Measurements from ENCODE around the gene SPATA13. TPM values are rescaled to one million over a fixed set of nuclear protein-coding genes. Genes with fewer than 3 reads are reported as not detected.

SPATA13 gene
- polyA plus RNA-seq (2011; rRNA removed) = 3.0 and 3.6 TPM in 2 replicates
- polyA minus RNA-seq (2011; rRNA and poly(A)+ RNA removed) = 7.0 and 7.9 TPM in 2 replicates

DNA sequence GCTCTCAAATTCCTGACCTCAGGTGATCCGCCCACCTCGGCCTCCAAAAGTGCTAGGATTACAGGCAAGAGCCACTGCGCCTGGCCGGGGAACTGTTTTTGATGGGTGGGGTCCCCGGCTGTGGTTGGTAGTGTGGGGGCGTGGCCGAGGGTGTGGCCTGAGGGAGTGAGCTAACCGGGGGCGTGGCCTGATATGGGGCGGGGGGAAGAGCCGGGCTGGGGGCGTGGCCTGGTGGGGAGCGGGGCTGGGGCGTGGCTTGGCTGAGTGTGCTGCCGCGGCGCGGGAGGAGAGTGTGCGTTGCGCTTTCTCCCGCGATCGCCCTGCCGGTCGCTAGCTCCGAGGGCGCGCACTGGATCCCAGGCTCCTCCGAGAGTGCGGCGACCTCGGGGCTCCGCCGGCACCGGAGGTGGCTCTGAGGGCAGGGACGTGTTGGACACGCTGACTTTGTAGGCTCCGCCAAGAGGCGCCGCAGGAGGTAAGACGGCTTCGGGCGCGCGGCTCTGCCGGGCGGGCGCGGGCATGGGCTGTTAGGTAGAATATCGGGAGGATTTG is at the start of gene SPATA13:
TSS of gene SPATA13 (plus strand) at position 263 of the 552 bp plus-strand sequence. CDS start 62,210 bp downstream, outside the sequence.
- TF ChIP-seq, protein P1, sequence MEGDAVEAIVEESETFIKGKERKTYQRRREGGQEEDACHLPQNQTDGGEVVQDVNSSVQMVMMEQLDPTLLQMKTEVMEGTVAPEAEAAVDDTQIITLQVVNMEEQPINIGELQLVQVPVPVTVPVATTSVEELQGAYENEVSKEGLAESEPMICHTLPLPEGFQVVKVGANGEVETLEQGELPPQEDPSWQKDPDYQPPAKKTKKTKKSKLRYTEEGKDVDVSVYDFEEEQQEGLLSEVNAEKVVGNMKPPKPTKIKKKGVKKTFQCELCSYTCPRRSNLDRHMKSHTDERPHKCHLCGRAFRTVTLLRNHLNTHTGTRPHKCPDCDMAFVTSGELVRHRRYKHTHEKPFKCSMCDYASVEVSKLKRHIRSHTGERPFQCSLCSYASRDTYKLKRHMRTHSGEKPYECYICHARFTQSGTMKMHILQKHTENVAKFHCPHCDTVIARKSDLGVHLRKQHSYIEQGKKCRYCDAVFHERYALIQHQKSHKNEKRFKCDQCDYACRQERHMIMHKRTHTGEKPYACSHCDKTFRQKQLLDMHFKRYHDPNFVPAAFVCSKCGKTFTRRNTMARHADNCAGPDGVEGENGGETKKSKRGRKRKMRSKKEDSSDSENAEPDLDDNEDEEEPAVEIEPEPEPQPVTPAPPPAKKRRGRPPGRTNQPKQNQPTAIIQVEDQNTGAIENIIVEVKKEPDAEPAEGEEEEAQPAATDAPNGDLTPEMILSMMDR (IDR thresholded peaks at IDR 0.05; ENCODE audit: insufficient read depth, low read depth, low read length) = no peak
- Histone ChIP-seq H3K27me3 (ENCODE audit: control insufficient read depth, insufficient read depth, low read length) (no peaks in the 10 kb centered on the region), H3K36me3 (ENCODE audit: control insufficient read depth, insufficient read depth, low read length) (no peaks in the 10 kb centered on the region; the same call in 1 of the 2 replicates), H3K4me3 (ENCODE audit: low read depth, low read length) (peak within 1 kb of the TSS; percentile 89)
- CTCF ChIA-PET = interaction anchor here (0.9 to 2.5 kb wide), 6 partner anchors 11 to 141 kb away, joined by 3 to 7 read pairs (median 4); no protein-coding TSS in a partner anchor
- DNase-seq (ENCODE audit: low read depth) = no peak
- POLR2A ChIA-PET = interaction anchor here (0.6 kb wide), 2 partner anchors 92 to 774 kb away, joined by 3 to 11 read pairs; no protein-coding TSS in a partner anchor

DNA sequence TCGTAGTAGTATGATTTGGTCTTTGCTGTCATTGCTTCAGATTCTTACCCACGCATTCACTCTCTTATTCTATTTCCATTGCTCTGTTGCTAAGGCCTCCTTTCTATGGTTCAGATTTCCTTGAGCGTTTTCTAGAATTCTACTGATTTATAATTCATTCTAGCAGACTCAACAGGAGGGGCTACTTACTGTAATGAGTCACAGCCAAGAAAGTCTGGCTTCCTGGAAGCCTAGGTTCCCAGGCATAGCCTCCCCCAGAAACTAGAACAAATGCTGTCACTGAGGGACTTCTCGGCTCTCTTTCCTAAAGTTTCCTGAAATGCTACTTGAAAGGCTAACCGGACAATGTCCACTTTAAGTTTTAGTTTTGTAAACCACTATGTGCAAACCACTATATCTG is 47.7 kb upstream of the SPATA13 start:
- ChIA-PET POLR2A (no interaction called here), CTCF (interaction anchor here (0.8 to 1.7 kb wide), 3 partner anchors 11 to 69 kb away, joined by 3 to 4 read pairs (median 3); no protein-coding TSS in a partner anchor)
- Histone ChIP-seq H3K27me3 (ENCODE audit: control insufficient read depth, insufficient read depth, low read length) (no peaks in the 10 kb centered on the region), H3K4me3 (ENCODE audit: low read depth, low read length) (no peak overlapping the region), H3K36me3 (ENCODE audit: control insufficient read depth, insufficient read depth, low read length) (no peaks in the 10 kb centered on the region)
- TF ChIP-seq, protein P1 (IDR thresholded peaks at IDR 0.05; ENCODE audit: insufficient read depth, low read depth, low read length) = no peak
- no peak for DNase-seq (ENCODE audit: low read depth)

DNA sequence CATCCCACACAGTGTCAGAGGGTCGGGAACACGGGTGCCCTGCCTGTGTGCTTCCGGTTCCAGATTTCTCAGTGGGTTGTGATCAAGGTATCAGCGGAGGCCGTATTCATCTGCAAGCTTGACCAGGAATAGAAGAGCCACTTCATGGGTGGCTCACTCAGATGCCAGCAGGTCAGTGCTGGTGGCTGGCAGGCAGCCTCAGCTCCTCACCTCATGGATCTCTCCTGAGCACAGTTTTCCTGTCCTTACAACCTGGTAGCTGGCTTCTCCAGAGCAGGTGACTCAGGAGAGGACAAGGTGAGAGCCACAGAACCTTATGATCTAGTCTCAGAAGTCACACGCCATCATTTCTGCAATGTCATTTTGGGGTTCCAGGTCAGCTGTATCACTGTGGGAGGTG is 44.8 kb upstream of the SPATA13 start:
- Histone ChIP-seq H3K27me3 (ENCODE audit: control insufficient read depth, insufficient read depth, low read length) (no peaks in the 10 kb centered on the region; the same call in 1 of the 2 replicates), H3K36me3 (ENCODE audit: control insufficient read depth, insufficient read depth, low read length) (no peaks in the 10 kb centered on the region), H3K4me3 (ENCODE audit: low read depth, low read length) (no peak overlapping the region)
- CTCF ChIA-PET = interaction anchor here (1.0 kb wide), 1 partner anchor 8 kb away, joined by 3 read pairs; no protein-coding TSS in a partner anchor
- POLR2A ChIA-PET = no interaction called here
- no peak for DNase-seq (ENCODE audit: low read depth)
- TF ChIP-seq, protein P1 (IDR thresholded peaks at IDR 0.05; ENCODE audit: insufficient read depth, low read depth, low read length) = no peak

DNA sequence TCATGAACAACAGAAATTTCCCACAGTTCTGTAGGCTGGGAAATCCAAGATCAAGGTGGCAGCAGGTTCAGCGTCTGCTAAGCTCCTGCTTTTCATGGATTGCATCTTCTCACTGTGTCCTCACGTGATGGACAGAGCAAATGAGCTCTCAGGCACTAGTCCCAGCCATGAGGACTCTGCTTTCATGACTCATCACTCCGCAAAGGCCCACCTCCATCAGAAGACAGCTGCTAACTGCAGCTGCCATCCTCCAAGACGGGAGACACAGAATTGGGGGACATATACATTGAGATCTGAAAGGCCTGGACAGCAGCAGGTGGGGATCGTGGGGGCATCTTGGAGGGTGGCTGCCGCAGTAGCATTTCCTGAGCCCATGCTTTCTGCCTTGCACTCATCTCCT is 44.4 kb upstream of the SPATA13 start:
- POLR2A ChIA-PET = no interaction called here
- DNase-seq (ENCODE audit: low read depth) = no peak
- CTCF ChIA-PET = interaction anchor here (1.0 kb wide), 1 partner anchor 9 kb away, joined by 3 read pairs; no protein-coding TSS in a partner anchor
- TF ChIP-seq, protein P1 (IDR thresholded peaks at IDR 0.05; ENCODE audit: insufficient read depth, low read depth, low read length) = no peak
- no peaks in the 10 kb centered on the region for H3K36me3 ChIP-seq (ENCODE audit: control insufficient read depth, insufficient read depth, low read length)
- no peaks in the 10 kb centered on the region; the same call in 1 of the 2 replicates for H3K27me3 ChIP-seq (ENCODE audit: control insufficient read depth, insufficient read depth, low read length)
- H3K4me3 ChIP-seq (ENCODE audit: low read depth, low read length) = no peak overlapping the region

DNA sequence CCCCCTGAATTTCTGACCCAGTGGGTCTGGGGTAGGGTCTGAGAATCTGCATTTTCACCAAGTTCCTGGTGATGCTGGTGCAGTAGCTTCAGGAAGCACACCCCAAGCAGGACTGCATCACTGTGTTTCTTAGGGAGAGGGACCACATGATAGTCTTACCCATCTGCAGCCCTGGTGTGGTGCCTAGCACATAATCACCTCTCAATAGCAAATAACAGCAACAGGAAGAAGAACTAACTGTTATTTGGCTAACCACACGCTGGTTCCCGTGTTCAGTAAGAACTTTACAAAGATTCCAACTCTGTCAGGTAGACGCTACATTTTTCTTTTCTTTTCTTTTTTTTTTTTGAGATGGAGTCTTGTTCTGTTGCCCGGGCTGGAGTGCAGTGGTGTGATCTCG is 41.9 kb upstream of the SPATA13 start:
- H3K36me3 ChIP-seq (ENCODE audit: control insufficient read depth, insufficient read depth, low read length) = no peaks in the 10 kb centered on the region
- no peak overlapping the region for H3K4me3 ChIP-seq (ENCODE audit: low read depth, low read length)
- no peak for DNase-seq (ENCODE audit: low read depth)
- ChIA-PET POLR2A (no interaction called here), CTCF (no interaction called here)
- TF ChIP-seq, protein P1 (IDR thresholded peaks at IDR 0.05; ENCODE audit: insufficient read depth, low read depth, low read length) = no peak
- no peaks in the 10 kb centered on the region; the same call in 1 of the 2 replicates for H3K27me3 ChIP-seq (ENCODE audit: control insufficient read depth, insufficient read depth, low read length)
